Urothelium cell line (cell line): Measurements from ENCODE around the gene ZNF524.

Experiments used
- DNase-seq: peaks from one replicate; pipeline ENCODE4 v3.0.0; 2011; ENCODE audit warnings: low spot score, mixed read lengths
- FAIRE-seq: peaks from 2 replicates; lab custom pipeline; 2011; peaks lifted over from hg19 to GRCh38; lab: Jason Lieb, UNC

The ZNF524 gene

DNA sequence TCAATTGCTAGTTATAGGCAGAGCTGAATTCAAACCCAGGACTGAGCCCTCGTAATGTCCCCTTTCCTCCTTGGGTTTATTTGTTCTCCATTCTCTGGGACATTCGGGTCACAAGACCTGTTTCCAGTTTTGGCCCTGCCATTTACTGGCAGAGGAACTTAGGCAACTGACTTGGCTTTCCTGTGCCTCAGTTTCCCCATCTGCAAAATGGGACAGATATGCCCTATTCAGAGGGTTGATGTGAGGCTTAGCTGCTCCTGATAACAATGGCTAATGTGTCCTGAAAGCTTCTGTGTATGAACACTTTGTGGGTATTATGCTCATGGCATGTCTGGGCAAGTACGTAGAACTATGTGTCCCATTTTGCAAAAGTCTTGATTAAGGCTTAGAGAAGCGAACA lies 996 bp downstream of the ZNF524 start:
- DNase-seq (no peak), FAIRE-seq (no peak)

DNA sequence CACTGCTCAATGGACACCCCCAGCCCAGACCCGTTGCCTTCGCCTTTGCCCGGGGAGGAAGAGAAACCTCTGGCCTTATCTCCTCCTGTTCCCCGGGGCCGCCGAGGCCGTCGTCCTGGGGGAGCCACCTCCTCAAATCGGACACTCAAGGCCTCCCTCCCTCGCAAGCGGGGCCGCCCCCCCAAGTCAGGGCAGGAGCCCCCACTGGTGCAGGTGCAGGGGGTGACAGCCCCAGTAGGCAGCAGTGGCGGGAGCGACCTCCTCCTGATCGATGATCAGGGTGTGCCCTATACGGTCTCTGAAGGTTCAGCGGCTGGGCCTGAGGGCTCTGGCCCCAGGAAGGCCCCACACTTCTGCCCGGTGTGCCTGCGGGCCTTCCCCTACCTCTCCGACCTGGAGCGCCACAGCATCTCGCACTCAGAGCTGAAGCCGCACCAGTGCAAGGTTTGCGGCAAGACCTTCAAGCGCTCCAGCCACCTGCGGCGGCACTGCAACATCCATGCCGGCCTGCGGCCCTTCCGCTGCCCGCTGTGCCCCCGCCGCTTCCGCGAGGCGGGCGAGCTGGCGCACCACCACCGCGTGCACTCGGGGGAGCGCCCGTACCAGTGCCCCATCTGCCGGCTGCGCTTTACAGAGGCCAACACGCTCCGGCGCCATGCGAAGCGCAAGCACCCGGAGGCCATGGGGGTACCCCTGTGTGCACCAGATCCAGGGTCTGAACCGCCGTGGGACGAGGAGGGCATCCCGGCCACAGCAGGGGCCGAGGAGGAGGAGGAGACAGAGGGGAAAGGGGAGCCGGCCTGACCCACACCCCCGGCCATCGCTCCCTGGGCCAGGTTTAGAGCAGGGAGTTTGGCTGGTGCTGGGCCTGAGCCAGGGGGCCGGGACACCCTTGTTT lies 2.3 kb downstream of the ZNF524 start:
- DNase-seq, result no peak
- no peak for FAIRE-seq

DNA sequence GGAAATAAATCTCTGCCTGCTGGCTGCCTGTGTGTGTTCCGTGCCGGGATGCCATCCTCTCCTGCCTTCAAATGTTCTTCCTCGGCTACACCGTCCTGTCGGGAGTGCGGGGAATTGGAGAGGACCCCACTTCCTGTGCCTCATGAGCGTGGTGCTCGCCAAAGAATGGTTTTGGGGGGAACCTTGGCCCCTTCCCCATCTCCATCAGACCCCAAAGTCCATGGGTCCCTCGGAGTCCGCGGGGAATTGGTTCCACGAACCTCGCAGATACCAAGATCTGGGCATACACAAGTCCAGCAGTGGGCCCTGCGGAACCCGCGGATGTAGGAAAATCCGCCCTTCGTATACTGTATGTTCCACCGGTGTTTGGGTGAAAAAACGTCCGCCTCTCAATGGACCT lies 3.0 kb downstream of the ZNF524 start:
- FAIRE-seq, result no peak
- DNase-seq, result no peak

DNA sequence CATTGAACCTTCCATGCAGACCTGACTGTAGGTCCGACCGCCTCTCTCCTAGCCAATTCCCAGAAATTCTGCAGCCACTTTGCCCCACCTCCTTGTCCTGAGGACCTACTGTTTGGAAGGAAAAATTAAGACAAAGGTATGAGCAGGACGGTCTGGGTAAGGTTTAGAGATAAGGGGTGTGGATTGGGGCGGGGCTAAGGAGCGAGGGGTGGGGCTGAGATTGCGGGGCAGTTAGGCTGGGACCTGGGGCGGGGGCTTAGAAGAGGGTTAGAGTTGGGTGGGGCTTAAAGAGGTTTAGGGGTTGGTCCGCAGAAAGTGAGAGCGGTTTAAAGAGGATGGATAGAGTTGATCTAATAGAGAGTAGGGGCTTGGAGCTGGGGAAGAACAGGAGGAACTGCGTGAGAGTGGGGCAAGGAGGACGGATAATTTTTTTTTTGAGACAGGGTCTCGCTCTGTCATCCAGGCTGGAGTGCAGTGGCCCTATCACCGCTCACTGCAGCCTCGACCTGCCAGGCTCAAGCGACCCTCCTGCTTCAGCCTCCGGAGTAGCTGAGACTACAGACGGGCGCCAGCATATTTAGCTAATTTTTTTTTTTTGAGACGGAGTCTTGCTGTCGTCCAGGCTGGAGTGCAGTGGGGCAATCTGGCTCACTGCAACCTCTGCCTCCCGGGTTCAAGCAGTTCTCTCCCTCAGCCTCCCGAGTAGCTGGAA lies 3.6 kb downstream of the ZNF524 start:
- DNase-seq (no peak), FAIRE-seq (no peak)

DNA sequence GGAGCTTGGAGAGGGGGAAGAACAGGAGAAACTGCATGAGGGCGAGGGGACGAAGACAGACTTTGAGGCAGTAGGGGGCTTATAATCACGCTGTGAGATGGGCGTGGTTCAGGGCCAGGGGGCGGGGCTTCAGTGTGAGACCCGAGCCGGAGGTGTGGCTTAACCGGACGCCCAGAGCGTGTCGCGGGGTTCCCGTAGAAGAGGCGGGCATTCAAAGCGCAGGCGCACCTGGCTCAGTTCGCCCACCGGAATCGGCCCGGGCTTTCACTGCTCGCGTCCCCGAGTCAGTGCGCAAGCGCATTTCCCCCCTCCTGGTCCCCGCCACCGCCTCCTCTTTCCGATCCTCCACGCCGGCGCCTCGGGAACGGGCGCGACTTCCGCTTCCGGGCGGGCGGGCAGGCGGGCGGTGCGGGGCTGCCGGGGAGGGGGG lies 5.1 kb downstream of the ZNF524 start:
- FAIRE-seq (no peak), DNase-seq (peak; percentile 94)

DNA sequence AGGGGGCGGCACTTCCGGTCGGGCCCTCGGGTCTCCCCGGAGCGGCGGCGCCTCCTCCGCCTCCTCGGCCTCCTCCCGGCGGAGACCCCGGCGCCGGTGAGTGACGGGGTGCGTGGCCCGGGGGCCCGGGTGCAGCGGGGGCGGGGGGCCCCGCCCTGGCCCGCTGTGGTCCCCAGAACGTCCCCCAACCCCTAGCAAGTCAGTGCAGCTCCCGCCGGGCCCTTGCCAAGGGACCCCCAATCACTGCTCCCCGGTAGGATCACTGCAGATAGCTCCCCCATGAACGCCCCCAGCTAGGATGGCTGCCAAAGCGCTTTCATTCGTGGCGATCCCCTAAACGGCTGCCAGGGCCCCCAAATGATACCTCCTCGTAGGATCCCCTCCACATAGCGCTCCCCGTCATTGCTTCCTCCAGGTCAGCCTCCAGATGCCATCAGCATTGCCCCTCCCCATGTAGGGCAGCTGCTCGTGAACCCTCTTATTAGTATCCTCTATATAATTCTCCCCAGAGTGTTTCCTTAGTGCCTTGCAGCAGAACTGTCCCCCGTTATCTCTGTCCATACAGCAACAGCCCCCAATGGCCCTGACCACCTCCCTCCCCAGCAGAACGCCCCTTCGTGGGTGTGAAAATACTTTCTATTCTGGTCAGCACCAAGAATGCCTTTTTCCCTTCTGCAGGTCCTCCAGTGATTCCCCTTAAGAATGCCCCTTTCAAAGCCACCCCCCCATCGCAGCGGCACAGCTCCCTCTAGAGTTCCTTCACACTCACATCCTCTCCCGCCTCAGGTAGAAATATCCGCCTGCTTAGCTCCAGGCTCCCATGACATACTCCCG lies 5.8 kb downstream of the ZNF524 start, which contains the start of gene ZNF865:
Gene ZNF865 (plus strand): TSS at position 11 of the 834 bp plus-strand sequence. CDS start 7,972 bp downstream, outside the sequence.
- DNase-seq (peak; percentile 77), FAIRE-seq (peak; percentile 81)

DNA sequence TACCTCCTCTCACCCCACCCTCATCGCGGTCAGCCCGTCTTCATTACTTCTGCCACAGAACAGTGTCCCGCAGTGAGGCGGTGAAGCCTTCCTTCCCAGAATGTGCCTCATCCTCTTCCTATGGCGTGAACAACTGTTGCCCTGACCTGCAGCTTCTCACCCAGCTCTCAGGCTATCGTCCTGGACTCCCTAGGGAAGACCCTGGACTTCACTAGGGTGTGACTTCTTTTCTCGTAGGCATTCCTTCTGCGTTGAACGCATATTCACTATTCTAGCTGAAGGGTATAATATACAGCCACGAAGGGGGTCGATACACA lies 6.3 kb downstream of the ZNF524 start:
- DNase-seq (no peak), FAIRE-seq (no peak)

DNA sequence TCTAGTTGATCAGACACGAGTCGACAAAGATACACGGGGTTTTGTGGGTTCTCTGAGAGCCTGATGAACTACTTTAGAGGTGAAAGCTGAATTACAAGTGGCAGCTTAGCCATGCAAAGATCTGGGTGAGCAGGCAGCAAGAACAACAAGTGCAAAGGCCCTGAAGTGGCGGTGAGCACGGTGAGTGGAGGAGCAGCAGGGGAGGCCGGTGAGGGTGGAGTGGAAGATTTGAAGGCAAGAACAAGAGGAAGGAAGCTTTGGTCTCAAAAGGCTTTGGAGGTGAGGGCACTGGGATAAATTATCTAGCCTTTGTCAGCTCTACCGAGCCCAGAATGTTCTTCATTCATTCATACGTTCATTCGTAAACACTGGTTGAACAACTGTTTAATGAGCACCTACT lies 6.7 kb downstream of the ZNF524 start:
- FAIRE-seq (no peak), DNase-seq (no peak)

DNA sequence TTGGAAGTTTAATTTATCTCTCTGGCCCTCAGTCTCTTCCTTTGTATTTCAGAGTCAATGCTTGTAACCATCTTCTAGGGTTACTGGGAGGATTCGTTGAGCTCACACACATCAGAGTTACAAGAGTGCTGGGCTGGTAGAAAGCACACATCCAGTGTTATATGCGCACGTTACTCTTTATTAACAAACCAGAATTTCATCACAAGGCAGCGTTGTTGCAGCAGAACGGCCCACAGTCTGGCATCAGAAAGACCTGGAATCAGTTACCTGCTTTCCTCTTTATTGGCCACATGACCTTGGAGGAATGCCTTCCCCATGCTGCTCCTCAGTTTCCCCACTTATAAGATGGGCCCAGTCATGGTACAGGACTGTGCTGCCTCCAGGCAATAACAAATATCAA lies 9.2 kb downstream of the ZNF524 start:
- DNase-seq, result no peak
- no peak for FAIRE-seq

DNA sequence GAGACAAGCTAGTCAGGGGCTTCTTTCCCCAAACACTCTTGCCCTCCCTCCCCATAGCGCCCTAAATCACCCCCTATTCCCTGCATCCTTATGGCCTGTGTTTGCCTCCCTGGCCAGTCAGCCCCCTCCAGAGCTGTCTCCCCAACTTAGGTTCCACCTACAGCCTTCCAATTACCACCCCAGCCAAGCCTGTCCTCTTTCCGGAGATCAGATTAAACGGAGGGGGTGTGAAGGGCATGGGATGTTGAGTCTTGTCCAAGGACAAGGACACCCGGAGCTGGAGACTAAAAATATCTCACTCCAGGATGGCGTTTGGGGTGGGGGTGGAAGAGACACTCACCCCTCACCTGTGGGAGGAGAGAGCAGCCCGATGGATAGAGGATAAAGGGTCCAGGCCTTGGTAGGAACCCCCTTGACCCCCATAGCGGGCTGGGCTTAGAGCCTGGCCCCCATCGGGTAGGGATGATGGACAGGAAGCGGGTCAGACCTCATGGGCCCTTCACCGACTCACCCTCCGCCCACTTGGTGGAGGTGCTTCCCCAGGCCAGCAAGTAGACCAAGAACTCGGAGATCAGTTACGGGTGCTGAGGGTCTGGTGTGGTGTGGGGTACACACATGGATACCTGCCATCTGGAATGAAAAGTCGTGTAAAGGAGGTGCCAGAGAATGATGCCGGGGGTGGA lies 11.4 kb downstream of the ZNF524 start:
- FAIRE-seq (no peak), DNase-seq (no peak)

DNA sequence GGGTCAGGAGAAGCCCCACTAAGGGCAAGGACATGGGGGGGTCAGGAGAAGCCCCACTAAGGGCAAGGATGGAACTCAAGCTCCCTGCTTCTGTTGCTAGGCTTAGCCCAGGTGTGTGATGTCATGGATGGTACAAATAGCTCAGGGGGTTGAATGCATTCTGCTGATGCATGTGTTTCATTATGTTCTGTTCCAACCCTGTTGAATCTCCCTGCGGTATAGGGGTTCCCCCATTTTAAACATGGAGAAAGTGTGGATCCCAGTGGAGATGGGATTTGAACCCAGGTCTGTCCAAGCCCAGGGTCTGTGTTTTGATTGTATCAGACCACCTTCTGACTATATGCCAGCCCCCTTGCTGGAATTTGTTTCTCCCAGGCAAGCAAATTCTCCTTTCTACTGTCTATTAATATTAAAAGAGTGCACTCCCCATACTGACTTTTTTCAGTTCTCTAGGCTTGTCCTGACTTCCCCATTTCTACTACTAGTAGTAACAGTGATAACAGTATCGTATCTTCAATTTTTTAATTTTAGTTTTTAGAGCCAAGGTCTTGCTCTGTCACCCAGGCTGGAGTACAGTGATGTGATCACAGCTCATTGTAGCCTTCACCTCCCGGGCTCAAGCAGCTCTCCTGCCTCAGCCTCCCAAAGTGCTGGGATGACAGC lies 12.0 kb downstream of the ZNF524 start:
- DNase-seq (no peak), FAIRE-seq (no peak)

DNA sequence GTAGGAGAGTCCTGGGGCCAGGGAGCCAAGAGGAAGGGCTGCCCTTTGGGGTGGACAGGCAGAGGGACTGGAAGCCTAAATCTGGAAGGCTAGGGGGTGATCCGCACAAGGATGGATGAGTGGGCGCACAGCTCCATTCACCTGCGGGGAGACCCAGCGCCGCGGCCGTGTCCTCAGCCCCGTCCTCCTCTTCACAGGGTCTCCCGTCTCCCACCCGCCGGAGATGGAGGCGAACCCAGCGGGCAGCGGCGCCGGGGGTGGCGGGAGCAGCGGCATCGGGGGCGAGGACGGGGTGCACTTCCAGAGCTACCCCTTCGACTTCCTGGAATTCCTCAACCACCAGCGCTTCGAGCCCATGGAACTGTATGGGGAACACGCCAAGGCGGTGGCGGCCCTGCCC lies 13.3 kb downstream of the ZNF524 start:
- no peak for FAIRE-seq
- no peak for DNase-seq

DNA sequence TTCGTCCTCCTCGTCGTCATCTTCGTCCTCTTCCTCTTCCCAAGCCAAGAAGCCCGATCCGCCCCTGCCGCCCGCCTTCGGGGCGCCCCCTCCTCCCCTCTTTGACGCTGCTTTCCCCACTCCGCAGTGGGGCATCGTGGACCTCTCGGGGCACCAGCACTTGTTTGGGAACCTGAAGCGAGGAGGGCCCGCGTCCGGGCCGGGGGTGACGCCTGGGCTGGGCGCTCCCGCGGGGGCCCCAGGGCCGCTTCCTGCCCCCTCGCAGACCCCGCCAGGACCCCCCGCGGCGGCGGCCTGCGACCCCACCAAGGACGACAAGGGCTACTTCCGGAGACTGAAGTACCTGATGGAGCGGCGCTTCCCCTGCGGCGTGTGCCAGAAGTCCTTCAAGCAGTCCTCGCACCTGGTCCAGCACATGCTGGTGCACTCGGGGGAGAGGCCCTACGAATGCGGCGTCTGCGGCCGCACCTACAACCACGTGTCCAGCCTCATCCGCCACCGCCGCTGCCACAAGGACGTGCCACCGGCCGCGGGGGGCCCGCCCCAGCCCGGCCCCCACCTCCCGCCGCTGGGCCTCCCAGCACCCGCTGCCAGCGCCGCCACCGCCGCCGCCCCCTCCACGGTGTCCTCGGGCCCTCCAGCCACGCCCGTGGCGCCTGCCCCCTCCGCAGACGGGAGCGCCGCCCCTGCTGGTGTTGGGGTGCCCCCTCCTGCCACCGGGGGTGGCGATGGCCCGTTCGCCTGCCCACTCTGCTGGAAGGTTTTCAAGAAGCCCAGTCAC lies 14.0 kb downstream of the ZNF524 start:
- no peak for DNase-seq
- no peak for FAIRE-seq

DNA sequence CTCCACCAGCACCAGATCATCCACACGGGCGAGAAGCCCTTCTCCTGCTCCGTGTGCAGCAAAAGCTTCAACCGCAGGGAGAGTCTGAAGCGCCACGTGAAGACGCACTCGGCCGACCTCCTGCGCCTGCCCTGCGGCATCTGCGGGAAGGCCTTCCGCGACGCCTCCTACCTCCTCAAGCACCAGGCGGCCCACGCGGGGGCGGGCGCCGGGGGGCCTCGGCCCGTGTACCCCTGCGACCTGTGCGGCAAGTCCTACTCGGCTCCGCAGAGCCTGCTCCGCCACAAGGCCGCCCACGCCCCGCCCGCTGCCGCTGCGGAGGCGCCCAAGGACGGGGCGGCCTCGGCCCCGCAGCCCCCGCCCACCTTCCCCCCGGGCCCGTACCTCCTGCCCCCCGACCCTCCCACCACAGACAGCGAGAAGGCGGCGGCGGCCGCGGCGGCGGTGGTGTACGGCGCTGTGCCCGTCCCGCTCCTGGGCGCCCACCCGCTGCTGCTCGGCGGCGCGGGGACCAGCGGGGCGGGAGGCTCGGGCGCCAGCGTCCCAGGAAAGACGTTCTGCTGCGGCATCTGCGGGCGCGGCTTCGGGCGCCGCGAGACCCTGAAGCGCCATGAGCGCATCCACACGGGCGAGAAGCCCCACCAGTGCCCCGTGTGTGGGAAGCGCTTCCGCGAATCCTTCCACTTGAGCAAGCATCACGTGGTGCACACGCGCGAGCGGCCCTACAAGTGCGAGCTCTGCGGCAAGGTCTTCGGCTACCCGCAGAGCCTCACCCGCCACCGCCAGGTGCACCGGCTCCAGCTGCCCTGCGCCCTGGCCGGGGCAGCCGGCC lies 14.8 kb downstream of the ZNF524 start:
- FAIRE-seq, result no peak
- no peak for DNase-seq

DNA sequence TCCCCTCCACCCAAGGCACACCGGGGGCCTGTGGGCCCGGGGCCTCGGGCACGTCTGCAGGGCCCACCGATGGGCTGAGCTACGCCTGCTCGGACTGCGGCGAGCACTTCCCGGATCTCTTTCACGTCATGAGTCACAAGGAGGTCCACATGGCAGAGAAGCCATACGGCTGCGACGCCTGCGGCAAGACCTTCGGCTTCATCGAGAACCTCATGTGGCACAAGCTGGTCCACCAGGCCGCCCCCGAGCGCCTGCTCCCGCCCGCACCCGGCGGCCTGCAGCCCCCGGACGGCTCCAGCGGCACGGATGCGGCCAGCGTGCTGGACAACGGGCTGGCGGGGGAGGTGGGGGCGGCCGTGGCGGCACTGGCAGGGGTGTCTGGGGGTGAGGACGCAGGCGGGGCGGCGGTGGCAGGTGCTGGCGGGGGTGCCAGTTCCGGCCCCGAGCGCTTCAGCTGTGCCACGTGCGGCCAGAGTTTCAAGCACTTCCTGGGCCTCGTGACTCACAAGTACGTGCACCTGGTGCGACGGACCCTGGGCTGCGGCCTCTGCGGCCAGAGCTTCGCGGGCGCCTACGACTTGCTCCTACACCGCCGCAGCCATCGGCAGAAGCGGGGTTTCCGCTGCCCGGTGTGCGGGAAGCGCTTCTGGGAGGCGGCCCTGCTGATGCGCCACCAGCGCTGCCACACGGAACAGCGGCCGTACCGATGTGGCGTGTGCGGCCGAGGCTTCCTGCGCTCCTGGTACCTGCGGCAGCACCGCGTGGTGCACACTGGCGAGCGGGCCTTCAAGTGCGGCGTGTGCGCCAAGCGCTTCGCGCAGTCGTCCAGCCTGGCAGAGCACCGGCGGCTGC lies 15.7 kb downstream of the ZNF524 start:
- FAIRE-seq (no peak), DNase-seq (no peak)

DNA sequence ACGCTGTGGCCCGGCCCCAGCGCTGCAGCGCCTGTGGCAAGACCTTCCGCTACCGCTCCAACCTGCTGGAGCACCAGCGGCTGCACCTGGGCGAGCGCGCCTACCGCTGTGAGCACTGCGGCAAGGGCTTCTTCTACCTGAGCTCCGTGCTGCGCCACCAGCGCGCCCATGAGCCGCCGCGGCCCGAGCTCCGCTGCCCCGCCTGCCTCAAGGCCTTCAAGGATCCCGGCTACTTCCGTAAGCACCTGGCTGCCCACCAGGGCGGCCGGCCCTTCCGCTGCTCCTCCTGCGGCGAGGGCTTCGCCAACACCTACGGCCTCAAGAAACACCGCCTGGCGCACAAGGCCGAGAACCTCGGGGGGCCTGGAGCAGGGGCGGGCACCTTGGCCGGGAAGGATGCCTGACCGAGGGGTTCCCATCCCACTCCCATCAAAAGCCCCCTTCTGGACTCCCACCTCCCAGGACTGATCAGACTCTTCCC lies 16.3 kb downstream of the ZNF524 start:
- DNase-seq, result no peak
- no peak for FAIRE-seq

DNA sequence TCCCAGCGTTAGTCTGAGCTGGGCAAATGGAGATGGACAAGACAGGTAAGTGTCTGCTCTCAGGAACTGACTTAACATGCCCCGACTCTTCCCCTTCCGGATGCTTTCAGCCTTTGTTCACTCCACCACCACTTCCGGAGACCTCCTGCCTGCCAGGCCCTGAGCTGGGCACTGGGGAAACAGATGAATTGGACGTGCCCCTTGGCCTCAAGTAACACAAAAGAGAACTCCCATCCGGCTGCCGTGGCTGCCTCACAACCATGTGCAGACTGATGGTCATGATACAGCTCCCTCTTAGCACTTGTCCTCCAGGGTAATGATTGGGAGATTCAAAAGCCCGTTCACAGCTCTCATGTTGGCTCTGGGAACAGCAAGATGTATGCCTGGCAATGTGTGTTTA lies 17.3 kb downstream of the ZNF524 start:
- DNase-seq (no peak), FAIRE-seq (no peak)

DNA sequence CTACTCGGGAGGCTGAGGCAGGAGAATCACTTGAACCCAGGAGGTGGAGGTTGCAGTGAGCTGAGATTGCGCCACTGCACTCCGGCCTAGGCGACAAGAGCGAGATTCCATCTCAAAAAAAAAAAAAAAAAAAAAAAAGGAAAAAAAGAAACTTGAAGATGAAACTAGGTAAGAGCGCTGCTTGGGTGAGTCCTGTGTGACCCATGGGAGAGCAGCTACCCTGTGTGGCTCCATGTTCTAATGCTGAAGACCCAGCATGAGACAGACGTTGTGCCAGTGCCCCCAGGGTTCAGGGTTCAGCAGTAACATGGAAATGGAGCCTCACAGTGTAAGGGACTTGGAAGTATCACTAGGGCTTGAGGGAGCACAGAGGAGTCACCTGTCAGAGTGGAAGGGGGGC lies 18.3 kb downstream of the ZNF524 start:
- DNase-seq (no peak), FAIRE-seq (no peak)
